MM.1S (cell line): ENCODE measurements around the gene HDAC5.

Experiments used
- EZH2 ChIP-seq: fragments of 300-600 bp; sonication (generic); optimal IDR thresholded peaks from 2 replicates; pipeline ENCODE3; 2017; ENCODE audit warnings: low read depth, mild to moderate bottlenecking, antibody characterized with exemption, low read length, mixed read lengths
- EZH2phosphoT487 ChIP-seq: fragments of 300-600 bp; sonication (generic); IDR thresholded peaks from 2 replicates; pipeline ENCODE4 v1.6.1; 2018; ENCODE audit warnings: antibody characterized with exemption, low read length
- TF ChIP-seq, protein P1 (sequence below): fragments of 300-600 bp; sonication (generic); IDR thresholded peaks from 2 replicates; pipeline ENCODE4 v1.5.1; 2016; ENCODE audit warnings: antibody characterized with exemption, low read length, mixed read lengths

- TF ChIP-seq, protein P1, sequence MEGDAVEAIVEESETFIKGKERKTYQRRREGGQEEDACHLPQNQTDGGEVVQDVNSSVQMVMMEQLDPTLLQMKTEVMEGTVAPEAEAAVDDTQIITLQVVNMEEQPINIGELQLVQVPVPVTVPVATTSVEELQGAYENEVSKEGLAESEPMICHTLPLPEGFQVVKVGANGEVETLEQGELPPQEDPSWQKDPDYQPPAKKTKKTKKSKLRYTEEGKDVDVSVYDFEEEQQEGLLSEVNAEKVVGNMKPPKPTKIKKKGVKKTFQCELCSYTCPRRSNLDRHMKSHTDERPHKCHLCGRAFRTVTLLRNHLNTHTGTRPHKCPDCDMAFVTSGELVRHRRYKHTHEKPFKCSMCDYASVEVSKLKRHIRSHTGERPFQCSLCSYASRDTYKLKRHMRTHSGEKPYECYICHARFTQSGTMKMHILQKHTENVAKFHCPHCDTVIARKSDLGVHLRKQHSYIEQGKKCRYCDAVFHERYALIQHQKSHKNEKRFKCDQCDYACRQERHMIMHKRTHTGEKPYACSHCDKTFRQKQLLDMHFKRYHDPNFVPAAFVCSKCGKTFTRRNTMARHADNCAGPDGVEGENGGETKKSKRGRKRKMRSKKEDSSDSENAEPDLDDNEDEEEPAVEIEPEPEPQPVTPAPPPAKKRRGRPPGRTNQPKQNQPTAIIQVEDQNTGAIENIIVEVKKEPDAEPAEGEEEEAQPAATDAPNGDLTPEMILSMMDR: no peak
- no peak for TF ChIP-seq EZH2
- no peak for TF ChIP-seq EZH2phosphoT487
Measured at GRCh38 chr17:44119062-44119461, 4.4 kb downstream of the HDAC5 start.
